Urinary bladder (tissue), 4 donors: ENCODE measurements around the gene POC1B. TPM values are rescaled to one million over a fixed set of nuclear protein-coding genes. Genes with fewer than 3 reads are reported as not detected.
"Not testable (repeated sequence)": the region's sequence is repeated elsewhere in the genome, so short reads cannot be mapped to it uniquely, and the experiment has no call there.

ENCODE experiments used
- DNase-seq: peaks from one replicate; pipeline ENCODE4 v3.0.0-alpha.2; 2015; ENCODE audit errors: extremely low spot score
- H3K27ac ChIP-seq: one replicate; pipeline ENCODE4 v1.5.1; 2013; ENCODE audit warnings: low read depth, mild to moderate bottlenecking, moderate library complexity
- H3K36me3 ChIP-seq: one replicate; pipeline ENCODE4 v1.6.1; 2013; ENCODE audit warnings: mild to moderate bottlenecking, moderate library complexity; ENCODE audit not compliant: insufficient read depth
- H3K4me1 ChIP-seq: one replicate; pipeline ENCODE4 v1.6.1; 2013; ENCODE audit warnings: mild to moderate bottlenecking, moderate library complexity; ENCODE audit not compliant: insufficient read depth
- H3K4me3 ChIP-seq: one replicate; pipeline ENCODE4 v1.5.1; 2013; ENCODE audit warnings: low read depth, low read length
- WGBS: extraction: QIAGEN DNeasy Blood & Tissue Kit; methylation state at CpG from one replicate; pipeline ENCODE4 v1.1.7; 2013; 5-methylcytosine and 5-hydroxymethylcytosine counted together
- polyA plus RNA-seq: library from polyadenylated mRNA; stranded (reverse); fragments of 200-250 nt; gene quantifications from one replicate; pipeline ENCODE4 v1.2.3, GENCODE V29; 2013
- total RNA-seq: library from RNA; depleted of rRNA; stranded (reverse); fragments of >200 nt; gene quantifications from one replicate; pipeline ENCODE4 v1.2.3, GENCODE V29; 2014
- donor health status: healthy with polysubstance abuse.
- donor health status: healthy.

POC1B gene
- total and polyA plus RNA-seq, 2 donors: 10.5 to 41.1 TPM

DNA sequence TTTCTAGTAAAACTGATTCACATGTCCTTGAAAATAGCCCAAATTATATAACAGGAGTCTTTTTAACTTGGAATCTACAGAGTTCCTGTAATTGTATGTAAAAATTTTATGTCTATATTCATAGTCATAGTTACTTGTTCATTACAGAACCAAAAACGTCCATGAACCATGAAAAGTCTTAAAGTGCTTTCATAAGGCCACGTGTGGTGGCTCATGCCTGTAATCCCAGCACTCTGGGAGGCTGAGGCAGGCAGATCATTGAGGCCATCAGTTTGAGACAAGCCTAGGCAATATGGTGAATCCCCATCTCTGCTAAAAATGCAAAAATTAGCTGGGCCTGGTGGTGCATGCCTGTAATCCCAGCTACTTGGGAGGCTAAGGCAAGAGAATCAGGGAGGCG lies 49.6 kb downstream of the POC1B start:
- no peak for DNase-seq
- no peak overlapping the region for H3K4me3 ChIP-seq
- no peaks in the 10 kb centered on the region for H3K36me3 ChIP-seq
- H3K4me1 ChIP-seq: no peaks in the 10 kb centered on the region
- H3K27ac ChIP-seq: no peak overlapping the region
- whole genome bisulfite sequencing: 90% methylated on average over 3 of the region's 3 CpGs

DNA sequence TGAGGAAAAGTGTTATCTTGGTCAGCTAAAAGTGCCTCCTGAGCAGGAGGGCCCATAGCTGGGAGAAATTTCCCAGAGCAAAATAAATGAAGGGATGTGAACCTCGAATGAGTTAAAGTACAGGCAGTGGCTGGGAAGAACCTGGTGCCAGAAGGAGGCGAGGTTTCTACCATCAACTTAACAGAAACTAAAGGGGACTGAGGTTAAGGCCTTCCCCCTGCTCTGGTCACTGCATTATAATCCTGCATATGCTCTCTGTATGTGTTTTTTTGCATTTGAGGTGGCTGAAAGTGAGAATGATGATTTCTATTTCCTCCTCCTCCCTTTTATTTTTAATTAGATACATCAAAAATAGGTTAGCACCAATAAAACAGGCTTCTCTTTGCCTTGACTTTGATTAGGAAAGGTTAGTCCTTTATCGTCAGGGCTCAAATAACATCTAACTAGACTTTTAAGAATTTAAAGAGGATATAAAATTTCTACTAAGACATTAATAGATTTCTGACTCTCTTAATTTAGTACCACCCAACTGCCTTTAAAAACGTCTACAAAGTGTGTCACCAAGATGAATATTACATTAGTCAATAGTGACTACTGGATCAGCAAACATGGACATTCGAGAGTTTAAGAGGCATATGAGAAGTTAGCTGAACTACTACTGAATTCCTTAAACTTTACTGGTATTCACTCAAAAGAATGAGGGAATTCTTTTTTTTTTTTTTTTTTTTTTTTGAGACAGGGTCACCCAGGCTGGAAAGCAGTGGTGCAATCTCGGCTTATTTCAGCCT lies 50.5 kb downstream of the POC1B start:
- H3K36me3 ChIP-seq: no peaks in the 10 kb centered on the region
- H3K27ac ChIP-seq: no peak overlapping the region
- WGBS: 81% methylated on average over 6 of the region's 6 CpGs
- no peak overlapping the region for H3K4me3 ChIP-seq
- no peaks in the 10 kb centered on the region for H3K4me1 ChIP-seq
- no peak for DNase-seq

DNA sequence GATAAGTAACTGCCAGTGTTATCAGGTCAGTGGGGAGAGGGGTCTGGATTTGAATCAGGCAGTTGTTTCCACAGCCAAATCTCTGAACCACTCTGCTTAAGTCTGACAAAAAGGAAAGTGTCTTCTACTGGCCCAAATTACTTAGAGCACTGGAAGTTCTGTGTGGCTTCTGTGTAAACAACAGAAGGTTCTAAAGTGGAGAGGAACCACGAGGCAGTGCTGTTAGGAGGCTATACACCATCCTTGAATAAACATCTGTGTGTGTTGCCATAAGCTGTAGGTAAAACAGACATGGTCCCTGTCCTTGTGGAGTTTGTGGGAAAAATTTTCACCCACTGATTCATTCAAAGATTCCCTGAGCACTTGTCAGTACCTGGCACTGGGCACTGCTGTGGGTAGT lies 51.2 kb downstream of the POC1B start:
- DNase-seq: no peak
- no peaks in the 10 kb centered on the region for H3K4me1 ChIP-seq
- no peak overlapping the region for H3K4me3 ChIP-seq
- 54% methylated on average over 1 of the region's 1 CpG for WGBS
- no peak overlapping the region for H3K27ac ChIP-seq
- no peaks in the 10 kb centered on the region for H3K36me3 ChIP-seq

DNA sequence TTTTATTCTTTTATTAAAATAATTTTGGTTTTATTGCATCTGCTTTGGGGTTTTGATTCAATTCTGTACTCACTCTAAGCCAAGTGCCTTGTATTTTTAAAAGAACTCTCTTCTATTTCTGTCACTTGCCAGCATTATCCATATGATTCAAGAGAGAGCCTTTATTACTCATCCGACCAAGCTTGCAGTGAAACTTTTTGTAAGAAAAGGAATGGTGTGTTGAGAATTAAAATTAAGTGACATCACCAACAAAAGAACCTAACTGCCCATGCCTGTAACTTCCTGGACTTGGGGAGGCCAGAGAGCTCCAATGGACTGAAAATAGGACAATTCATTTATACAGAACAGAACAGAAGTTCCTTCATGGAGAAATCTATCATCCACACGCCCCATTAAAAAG lies 53.3 kb downstream of the POC1B start:
- Histone ChIP-seq H3K4me3 (no peak overlapping the region), H3K27ac (no peak overlapping the region), H3K4me1 (no peaks in the 10 kb centered on the region), H3K36me3 (no peaks in the 10 kb centered on the region)
- no peak for DNase-seq
- WGBS: 75% methylated on average over 2 of the region's 2 CpGs

DNA sequence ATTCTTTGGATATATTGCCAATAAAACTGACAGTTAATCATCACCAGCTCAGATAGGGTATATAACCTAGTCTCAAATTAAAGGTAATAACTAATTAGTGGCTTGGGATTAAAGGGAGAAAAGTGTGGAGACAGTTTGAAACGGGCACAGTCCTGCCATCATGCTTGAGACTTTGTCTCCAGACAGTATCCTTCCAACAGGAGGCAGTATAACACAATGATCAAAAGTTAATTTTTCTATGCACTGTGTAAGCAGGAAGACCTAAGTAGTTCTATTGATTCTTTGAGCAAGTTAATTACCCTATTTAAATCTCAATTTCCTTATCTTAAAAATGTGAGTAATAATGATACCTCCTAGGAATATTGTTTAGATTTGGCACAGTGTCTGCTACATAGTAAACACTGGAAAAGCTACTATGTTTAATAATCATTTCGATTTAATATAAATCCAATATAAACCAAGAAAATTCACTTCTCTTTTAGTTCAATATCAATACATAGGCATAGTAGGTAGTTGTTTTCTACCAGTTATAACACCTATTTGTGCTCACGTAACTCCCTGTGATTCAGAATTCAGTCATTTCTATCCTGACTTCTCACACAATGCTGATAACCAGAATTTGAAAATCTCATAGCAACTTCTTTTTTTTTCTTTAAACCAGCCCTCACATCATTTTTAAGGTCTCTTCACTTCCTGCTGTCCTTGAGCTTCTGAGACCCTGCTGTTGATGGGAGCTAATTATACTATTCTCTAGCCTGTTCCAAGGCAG lies 54.9 kb downstream of the POC1B start:
- Histone ChIP-seq H3K4me1 (no peaks in the 10 kb centered on the region), H3K27ac (no peak overlapping the region), H3K36me3 (no peaks in the 10 kb centered on the region), H3K4me3 (no peak overlapping the region)
- no peak for DNase-seq
- WGBS: 62% methylated on average over 3 of the region's 3 CpGs

DNA sequence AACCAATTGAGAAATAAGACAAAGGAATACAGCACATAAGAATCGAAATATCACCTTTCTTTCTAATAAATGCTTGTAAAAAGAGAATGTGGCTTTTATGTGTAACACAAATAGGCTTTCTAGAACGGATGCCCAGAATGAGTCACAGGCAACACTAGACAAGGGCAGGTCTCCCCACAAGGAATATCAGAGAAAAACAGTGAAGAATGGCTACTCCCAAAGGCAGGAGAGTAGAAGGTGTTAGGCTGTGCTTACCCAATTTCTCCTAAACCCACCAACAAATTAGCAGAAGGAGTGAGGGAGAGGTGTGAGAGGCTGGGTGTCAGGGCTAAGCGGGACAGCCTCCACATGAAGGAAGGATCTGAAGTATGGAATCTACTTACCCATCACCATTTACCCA lies 56.5 kb downstream of the POC1B start:
- no peak overlapping the region for H3K4me3 ChIP-seq
- H3K27ac ChIP-seq: no peak overlapping the region
- no peaks in the 10 kb centered on the region for H3K4me1 ChIP-seq
- DNase-seq: no peak
- no peaks in the 10 kb centered on the region for H3K36me3 ChIP-seq
- 76% methylated on average over 3 of the region's 3 CpGs for WGBS

DNA sequence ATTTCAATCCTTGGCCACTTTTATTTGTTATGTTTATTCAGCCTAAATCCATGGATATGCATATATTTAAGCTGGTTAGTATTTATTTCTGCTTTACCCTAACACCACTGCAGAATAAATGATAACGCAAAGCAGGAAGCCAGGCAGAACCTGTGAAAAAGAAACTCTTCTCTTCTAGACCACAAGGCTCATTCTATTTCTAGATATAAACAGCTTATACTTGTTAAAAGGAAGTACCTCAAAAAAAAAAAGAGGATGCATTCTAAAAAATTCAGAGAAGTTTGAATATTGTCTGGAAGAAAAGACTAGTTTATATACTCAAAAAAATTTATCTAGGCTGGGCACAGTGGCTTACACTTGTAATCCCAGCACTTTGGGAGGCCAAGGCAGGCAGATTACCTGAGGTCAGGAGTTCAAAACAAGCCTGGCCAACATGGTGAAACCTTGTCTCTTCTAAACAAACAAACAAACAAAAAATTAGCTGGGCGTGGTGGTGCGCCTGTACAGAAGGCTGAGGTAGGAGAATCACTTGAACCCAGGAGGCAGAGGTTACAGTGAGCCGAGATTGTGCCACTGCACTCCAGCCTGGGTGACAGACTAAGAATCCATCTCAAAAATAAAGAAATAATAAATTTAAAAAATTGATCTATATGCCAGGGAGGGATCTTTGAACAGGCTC lies 57.1 kb downstream of the POC1B start:
- 76% methylated on average over 4 of the region's 4 CpGs for WGBS
- no peaks in the 10 kb centered on the region for H3K4me1 ChIP-seq
- DNase-seq: no peak
- no peaks in the 10 kb centered on the region for H3K36me3 ChIP-seq
- H3K4me3 ChIP-seq: no peak overlapping the region
- H3K27ac ChIP-seq: no peak overlapping the region

DNA sequence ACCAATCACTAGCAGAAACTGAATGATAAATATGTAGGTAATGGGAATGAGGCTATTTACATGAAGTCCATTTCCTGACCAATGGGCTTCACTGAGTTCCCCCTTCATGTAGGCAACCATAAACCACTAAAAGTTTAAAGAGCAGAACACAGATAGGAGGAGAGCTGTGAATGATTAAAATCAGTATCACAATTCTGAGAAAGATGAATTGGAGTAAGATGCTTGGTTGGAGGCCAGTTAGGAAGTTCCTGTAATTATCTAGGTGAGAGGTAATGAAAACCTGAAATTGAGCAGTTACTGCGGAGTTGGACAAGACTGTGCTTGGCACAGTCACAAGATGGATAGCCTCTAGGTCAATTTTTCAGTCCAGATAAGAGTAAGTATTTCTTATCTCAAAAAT lies 57.8 kb downstream of the POC1B start:
- no peak for DNase-seq

DNA sequence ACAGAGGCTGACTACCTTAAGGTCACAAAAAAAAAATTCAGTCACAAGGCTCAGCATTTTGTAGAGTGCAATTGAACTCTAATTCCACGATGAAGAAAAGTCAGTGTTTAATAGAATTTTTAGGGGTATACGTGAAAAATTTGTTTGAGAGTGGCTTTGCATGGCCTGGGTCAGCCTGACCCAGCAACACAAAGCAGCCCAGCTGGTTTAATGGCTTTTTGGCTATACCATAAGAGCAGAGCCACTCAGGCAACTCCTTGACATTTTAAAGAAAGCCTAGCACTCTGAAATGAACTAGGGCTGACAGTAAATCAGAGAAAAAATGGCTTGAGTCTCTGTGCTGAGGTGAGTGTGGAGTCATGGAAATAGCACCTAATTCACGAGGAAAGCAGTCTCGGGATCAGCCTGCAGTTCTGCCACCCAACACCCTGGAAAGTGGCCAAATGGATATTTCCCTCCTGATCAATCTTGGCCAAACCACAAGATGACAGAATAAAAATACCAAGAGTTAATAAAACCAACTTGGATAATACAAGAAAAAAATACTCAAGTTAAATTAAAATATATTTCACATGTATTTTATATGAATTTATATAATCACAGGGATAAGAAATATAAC lies 60.8 kb downstream of the POC1B start:
- DNase-seq: no peak
- Histone ChIP-seq H3K4me1 (no peaks in the 10 kb centered on the region), H3K36me3 (no peaks in the 10 kb centered on the region), H3K4me3 (no peak overlapping the region), H3K27ac (no peak overlapping the region)
- 78% methylated on average over 4 of the region's 4 CpGs for WGBS

More for the DNA sequence above, 57.8 kb downstream of the POC1B start:
- no peaks in the 10 kb centered on the region for H3K36me3 ChIP-seq
- H3K27ac ChIP-seq: no peak overlapping the region
- no peak overlapping the region for H3K4me3 ChIP-seq
- H3K4me1 ChIP-seq: no peaks in the 10 kb centered on the region
- WGBS: 74% methylated on average over 1 of the region's 1 CpG

DNA sequence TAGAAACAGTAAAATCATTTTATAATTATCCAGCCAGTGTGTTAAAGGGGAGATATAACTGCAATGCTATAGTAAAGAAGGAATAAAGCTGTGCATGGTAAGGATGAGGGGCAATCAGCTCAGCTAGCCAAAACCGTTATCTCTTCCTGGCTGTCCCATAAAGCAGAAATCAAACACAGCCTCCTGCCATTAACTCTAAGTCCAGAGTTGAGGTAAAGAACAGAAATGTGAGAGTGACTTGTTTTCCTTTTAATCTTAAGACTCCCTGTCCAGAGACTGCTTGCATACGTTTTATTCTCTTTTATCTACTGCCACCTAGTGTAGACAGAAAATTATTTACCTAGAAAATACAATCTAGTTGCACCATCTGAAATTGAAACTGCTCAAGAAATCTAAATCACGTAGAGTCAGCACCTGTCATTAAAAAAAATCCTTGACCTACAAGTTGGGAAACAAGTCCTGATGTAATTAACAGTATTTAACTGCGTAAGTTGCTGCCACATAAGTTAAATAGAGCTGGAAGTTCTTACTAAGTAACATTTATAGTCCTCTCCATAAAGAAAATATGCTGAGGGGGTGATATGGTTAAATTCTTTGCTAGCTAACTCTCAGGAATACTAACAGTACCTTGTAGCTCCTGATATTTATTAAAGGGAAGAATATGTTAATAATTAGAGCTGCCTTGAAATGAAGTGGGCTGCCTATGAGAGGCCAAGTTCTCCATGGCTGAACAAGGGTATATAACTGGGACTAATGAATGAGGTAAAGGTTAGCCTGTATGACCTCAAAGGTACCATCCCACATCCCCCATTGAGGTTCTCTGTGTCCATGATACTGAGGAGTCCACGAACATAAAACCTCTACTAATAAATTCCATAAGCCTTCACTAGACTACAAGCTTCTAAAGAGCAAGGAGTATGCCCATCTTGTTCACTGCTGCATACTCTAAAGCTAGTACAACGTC lies 63.9 kb downstream of the POC1B start:
- no peak for DNase-seq
- 21% methylated on average over 6 of the region's 6 CpGs for WGBS
- H3K4me3 ChIP-seq: no peak overlapping the region

DNA sequence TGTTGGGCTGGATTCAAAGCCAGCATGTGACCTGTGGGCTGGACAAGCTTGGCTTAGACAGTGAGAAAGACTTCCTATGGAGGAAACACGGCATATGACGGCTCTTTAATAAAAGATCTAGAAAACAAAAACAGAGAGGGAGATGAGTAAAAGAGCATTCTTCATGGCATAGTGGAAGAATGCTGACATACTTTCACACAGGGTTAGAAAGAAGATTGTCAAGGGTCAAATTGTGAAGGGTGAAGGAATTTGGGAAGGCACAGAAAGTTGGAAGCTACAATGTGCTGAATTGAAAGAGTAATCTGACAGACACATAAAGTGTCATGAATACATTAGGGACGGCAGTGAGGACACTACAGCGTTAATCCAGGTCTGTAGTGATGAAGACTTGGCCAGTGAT lies 64.7 kb downstream of the POC1B start:
- Histone ChIP-seq H3K36me3 (peaks cover 1% of the 10 kb centered on the region), H3K4me1 (no peaks in the 10 kb centered on the region), H3K27ac (peak overlapping the region; percentile 18), H3K4me3 (no peak overlapping the region)
- DNase-seq: no peak
- WGBS: 63% methylated on average over 4 of the region's 4 CpGs

More for the DNA sequence above, 63.9 kb downstream of the POC1B start:
- no peak overlapping the region for H3K27ac ChIP-seq
- no peaks in the 10 kb centered on the region for H3K36me3 ChIP-seq
- no peaks in the 10 kb centered on the region for H3K4me1 ChIP-seq

DNA sequence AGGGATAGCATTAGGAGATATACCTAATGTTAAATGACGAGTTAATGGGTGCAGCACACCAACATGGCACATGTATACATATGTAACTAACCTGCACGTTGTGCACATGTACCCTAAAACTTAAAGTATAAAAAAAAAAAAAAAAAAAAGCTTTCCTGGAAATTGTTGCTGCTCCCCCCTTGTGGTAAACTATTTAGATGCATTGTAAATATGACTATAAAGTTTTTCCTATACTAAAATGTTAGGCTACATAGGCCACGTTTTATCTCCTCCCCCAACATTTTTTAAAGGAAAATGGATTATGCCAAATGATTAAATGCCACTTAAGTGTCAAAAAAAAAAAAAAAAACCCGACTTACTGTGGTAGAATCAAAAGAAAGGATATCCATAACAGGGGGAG lies 66.6 kb downstream of the POC1B start:
- H3K4me1 ChIP-seq, H3K36me3 ChIP-seq, H3K27ac ChIP-seq, H3K4me3 ChIP-seq, DNase-seq: not testable (repeated sequence)
- WGBS: 60% methylated on average over 4 of the region's 4 CpGs

DNA sequence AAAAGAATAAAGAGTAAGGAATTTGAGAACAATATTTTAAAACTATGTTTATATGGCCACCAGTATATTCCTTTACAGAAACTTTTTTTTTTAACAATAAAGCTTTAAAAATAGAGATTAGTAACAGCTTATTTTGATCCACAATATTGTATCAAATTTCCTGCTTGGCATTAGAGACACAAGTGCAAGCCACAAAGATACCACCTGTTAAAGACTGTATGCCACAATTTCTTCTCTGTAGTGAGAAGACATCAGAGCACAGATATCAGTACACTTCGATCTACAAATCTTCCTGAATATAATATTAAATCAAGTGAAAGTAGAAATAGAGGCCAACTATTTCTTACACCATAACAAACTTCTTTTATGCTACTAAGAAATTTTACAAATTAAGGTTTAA lies 69.3 kb downstream of the POC1B start:
- Histone ChIP-seq H3K4me1 (no peaks in the 10 kb centered on the region), H3K27ac (no peak overlapping the region), H3K36me3 (peaks cover 1% of the 10 kb centered on the region), H3K4me3 (no peak overlapping the region)
- WGBS: 88% methylated on average over 1 of the region's 1 CpG
- DNase-seq: no peak
